T follicular helper cell (primary cell): ENCODE results near the gene TYW1B.
"Not testable (repeated sequence)": the region's sequence is repeated elsewhere in the genome, so short reads cannot be mapped to it uniquely, and the experiment has no call there.

Source experiments
- DNase-seq: peaks from one replicate; pipeline ENCODE4 v3.0.0-alpha.2; 2020; ENCODE audit warnings: low read depth

Gene TYW1B

GRCh38 chr7:72810437-72810836, 17.6 kb downstream of the TYW1B start:
- not testable (repeated sequence) for DNase-seq

- DNase-seq = not testable (repeated sequence)
Measured at GRCh38 chr7:72808511-72808910, 19.5 kb downstream of the TYW1B start.

DNA sequence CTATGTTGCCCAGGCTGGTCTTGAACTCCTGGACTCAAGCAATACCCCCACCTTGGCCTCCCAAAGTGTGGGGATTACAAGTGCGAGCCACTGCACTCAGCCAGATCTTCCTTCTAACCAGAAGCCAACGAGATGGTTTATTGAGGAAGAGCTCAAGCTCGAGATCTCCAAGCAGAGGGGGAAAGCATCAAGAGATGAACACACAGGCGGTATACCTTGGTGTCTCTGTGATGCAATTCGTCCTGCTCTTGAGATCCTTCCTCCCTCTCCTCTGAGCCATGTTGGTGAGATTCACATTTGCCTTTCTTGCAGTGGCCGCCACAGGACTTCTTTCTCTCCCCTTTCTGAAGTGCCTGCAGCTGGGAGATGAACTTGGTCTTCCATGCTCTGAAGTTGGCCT, 21.1 kb downstream of the TYW1B start:
- not testable (repeated sequence) for DNase-seq

GRCh38 chr7:72805526-72806494, 22.2 kb downstream of the TYW1B start:
- no peak for DNase-seq

DNA sequence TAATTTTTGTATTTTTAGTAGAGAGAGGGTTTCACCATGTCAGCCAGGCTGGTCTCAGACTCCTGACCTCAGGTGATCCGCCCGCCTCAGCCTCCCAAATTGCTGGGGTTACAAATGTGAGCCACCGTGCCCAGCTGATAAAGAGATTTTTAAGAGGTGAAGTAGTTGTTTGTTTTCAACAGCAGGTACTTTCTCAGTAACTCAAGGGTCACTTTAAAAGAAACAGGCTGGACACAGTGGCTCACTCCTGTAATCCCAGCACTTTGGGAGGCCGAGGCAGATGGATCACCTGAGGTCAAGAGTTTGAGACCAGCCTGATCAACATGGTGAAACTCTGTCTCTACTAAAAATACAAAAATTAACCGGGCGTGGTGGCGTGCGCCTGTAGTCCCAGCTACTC, 24.2 kb downstream of the TYW1B start:
- not testable (repeated sequence) for DNase-seq

DNA sequence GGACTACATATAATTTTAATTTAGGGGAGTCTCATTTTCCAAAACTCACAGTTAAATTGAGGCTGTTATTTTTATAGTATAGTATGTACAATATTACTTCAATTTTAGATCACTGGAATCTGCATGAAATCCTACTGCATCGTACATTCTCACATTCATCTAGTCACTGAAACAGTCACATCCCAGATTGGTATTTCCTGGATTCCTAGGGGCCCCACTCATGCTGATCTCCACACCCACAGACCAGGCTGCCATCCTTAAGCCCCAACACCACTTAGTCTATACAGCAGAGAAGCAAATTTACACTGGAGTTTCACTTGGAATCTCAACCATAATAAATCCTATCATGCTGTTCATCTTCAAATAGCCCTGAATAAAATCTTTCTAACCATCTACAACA, 26.4 kb downstream of the TYW1B start:
- DNase-seq = not testable (repeated sequence)

DNA sequence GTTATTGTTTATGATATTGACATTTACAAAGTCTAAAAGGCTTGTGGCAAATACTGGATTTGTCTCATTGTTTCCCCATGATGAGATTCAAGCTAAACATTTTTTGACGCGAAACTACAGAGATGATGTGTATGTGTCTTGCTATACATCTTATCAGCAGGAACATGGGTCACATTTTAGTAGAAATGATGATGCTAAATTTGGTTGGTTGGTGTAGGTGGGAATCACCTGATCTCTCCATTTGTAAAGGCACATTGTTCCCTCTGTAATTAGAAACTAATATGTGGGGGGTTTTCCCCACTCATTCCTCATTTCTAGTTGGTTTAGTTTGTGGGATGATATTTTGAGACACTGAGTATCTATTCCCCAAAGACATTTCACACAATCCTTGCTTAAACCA, 32.6 kb downstream of the TYW1B start:
- not testable (repeated sequence) for DNase-seq

- DNase-seq = no peak
Measured at GRCh38 chr7:72793791-72794190, 34.2 kb downstream of the TYW1B start.

- DNase-seq = not testable (repeated sequence)
Measured at GRCh38 chr7:72790698-72791060, 37.3 kb downstream of the TYW1B start.

DNA sequence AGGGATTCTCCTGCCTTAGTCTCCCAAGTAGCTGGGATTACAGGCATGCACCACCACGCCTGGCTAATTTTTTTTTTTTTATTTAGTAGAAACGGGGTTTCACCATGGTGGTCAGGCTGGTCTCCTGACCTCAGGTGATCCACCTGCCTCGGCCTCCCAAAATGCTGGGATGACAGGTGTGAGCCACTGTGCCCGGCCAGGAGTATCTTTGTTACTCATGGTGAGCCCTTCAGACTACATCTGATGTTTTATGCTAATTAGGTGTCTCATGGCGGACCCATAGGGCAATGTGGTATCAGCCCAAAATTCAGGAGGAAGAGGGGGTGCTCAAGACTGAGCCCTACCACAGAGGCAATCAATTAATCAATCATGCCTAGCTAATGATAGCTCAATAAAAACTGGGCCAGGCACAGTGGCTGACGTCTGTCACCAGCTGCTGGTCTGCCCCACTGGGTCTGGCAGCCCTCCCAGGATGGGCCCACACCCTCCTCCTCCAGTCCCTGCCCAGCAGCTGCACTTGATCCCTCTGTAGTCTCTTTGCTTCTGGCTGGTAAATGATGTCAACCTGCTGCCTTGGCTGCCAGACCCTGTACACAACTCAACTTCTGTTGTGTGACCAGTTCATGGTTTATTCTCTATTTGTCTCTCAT, 37.8 kb downstream of the TYW1B start:
- DNase-seq = not testable (repeated sequence)

DNA sequence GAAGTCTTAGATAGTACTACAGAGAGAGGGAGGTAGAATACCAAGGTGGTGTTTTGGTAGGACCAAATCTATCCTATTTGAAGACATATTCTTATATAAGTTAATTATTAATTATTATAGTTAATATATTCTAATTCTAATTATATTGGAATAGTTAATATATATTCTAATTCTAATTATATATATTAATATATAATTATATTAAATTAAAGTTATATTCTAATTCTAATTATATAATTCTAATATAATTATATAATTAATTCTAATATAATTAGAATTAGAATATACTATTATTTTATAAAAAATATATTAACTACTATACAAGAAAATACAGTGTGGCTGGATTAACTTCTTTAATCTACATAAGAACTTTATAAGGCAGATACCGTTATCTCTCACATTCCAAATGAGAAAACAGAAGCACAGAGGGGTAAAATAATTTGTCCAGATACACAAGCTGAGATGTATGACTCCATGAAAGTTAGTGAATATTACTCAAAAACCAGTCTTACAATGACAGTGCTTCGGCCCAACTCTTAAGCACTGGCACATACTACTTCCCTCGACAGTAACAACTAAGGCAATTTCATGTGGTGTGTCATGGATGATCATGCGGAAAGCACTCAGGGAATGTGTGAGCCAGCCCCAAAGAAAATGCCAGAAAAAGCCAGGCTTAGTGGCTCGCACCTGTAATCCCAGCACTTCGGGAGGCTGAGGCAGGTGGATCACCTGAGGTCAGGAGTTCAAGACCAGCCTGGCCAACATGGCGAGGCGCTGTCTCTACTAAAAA, 42.6 kb downstream of the TYW1B start:
- DNase-seq = no peak

GRCh38 chr7:72783601-72784370, 44.2 kb downstream of the TYW1B start:
- not testable (repeated sequence) for DNase-seq

GRCh38 chr7:72781631-72782030, 46.4 kb downstream of the TYW1B start:
- DNase-seq = no peak

DNA sequence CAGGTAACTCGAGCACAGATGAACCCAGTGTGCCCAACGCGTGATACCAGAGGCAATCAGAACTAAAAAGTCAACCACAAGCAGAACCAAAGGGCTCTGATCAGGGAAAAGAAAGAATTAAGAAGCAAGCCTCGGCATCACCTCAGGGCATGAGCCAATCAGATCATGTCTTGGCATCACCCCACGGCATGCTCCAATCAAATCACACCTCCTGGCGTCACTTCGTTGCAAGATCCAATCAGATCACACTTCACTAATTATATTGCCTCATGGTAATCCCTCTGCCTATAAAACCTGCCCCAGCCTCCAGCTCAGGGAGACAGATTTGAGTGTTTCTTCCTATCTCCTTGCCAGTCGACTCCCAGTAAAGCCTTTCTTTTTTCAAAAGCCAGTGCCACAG, 46.8 kb downstream of the TYW1B start:
- DNase-seq = no peak

GRCh38 chr7:72780289-72780894, 47.6 kb downstream of the TYW1B start:
- DNase-seq = not testable (repeated sequence)

DNA sequence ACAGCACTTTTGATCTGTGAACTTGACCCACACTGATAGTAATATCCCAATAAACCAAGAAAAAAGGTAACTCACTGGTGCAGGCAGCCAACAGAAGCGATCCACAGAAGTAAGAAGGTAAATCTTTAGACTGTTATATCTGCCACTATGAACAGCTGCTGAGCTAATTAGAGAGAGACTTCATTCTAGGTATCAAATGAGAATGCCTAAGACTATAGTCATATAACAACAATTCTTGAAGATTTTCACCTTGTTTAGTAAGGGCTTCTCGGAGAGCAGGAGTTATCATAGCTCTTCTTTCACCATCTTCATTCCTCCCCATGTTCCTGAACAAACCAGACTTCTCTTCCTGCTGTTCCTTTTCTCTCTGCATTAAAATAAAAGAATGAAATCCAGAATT, 50.8 kb downstream of the TYW1B start:
- not testable (repeated sequence) for DNase-seq

DNA sequence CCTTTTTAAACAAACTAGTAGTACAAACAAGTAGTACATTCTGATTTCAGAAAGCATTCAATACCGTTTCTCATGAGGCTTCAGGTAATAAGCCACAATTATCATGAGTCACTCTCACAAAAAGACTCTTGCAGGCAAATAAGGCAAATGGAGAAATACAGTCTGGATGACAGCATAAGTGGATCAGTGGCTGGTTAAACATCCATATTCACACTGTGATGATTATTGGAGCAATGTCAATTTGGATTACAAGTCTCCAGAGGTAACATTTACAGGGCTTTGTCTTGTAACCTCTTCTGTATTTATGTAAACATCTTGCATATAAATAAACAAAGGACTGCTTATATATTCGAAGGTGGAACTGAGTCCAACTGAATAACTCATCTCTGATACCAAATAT, 55.4 kb downstream of the TYW1B start:
- DNase-seq = not testable (repeated sequence)

DNA sequence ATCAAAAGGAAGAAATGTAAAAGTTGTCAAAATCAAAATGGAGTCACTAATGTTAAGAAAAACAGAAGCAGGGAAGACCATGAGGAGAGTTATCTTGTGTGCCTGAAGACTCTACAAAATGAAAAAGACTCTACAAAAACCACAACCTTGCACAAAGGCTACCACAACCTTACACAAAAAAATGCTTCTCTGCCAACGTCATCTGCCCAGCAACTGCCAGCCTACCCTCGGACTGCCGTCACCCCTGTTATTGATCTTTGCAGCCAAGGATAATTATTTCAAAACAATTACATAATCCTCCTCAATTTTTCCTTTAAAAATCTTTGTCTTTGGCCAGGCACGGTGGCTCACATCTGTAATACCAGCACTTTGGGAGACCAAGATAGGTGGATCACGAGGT, 61.0 kb downstream of the TYW1B start:
- DNase-seq = not testable (repeated sequence)

DNA sequence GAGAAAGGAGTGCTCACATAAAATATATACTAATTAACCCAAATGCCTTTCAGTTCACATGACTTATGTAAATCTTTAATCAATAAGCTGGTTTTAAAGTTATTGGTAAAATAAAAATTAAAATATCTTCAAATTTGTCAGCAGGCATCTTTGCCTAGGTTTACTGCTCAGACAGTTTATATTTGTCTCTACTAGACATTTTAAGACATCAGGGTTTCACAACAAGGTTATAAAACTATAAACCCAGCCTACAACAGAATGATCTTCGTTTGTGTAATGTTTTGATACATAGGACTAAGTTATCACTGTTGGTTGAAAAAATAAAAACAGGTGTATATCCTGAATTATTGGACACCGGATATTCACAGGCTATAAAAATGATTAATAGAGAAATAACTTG, 67.4 kb downstream of the TYW1B start:
- no peak for DNase-seq

DNA sequence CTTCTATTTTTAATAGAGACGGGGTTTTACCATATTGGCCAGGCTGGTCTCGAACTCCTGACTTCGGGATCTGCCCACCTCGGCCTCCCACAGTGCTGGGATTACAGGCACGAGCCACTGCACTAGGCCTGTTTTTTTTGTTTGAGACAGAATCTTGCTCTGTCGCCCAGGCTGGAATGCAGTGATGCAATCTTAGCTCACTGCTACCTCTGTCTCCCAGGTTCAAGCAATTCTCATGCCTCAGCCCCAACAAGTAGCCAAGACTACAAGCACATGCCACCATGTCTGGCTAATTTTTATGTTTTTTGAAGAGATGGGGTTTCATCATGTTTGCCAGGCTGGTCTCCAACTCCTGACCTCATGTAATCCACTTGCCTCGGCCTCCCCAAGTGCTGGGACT, 73.7 kb downstream of the TYW1B start:
- no peak for DNase-seq

DNA sequence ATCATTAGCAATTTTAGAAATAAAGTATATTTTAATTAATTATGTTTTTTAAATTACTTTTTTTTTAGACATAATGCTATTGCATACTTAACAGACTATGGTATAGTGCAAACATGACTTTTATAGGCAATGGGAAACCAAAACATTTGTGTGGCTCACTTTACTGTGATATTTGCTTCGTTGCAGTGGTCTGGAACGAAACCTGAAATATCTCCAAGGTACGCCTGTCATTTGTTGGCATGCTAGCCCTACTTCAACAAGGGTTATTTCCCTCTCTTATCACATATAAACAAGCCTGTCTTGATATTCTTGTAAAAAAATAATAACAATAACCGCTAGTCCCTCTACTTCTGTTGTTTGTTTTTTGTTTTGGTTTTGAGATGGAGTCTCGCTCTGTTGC, 74.2 kb downstream of the TYW1B start:
- no peak for DNase-seq
